Heart left ventricle (tissue), 16 donors: ENCODE measurements around the gene BCL2L12. TPM values are rescaled to one million over a fixed set of nuclear protein-coding genes. Genes with fewer than 3 reads are reported as not detected.

Source experiments
- ATAC-seq, 4 donors: fragments of 200-7000 bp; cut with Tn5 transposase; one replicate each; pipeline ENCODE4 v1.9.1; 2020 to 2022; ENCODE audit warnings: moderate library complexity in 4 of 4, mild to moderate bottlenecking in 3 of 4, moderate number of reproducible peaks in 1 of 4
- DNase-seq, 5 donors: peaks; one replicate each; pipeline ENCODE4 v3.0.0-alpha.2; 2020
- H3K27ac ChIP-seq, 12 donors: fragments of 200-600 bp; sonication (generic) in 4 of 12; one replicate each; pipeline versions ENCODE4 v1.5.0 to v1.8.0; 2016 to 2022; ENCODE audit warnings: mild to moderate bottlenecking in 2 of 12
- H3K27me3 ChIP-seq, 9 donors: fragments of 200-600 bp; sonication (generic) in 2 of 9; one replicate each; pipeline versions ENCODE4 v1.5.1 to v1.8.0; 2016 to 2022; ENCODE audit warnings: mild to moderate bottlenecking in 3 of 9
- H3K36me3 ChIP-seq, 9 donors: fragments of 200-600 bp; sonication (generic) in 2 of 9; one replicate each; pipeline versions ENCODE4 v1.5.0 to v1.8.0; 2018 to 2022; ENCODE audit warnings: mild to moderate bottlenecking in 2 of 9
- H3K4me1 ChIP-seq, 12 donors: fragments of 200-600 bp; sonication (generic) in 4 of 12; one replicate each; pipeline versions ENCODE4 v1.5.0 to v1.8.0; 2016 to 2022; ENCODE audit warnings: mild to moderate bottlenecking in 3 of 12
- H3K4me3 ChIP-seq, 12 donors: fragments of 200-600 bp; sonication (generic) in 4 of 12; one replicate each; pipeline versions ENCODE4 v1.5.0 to v1.8.0; 2017 to 2022; ENCODE audit warnings: mild to moderate bottlenecking in 9 of 12, moderate library complexity in 4 of 12
- H3K9me3 ChIP-seq, 12 donors: fragments of 200-600 bp; sonication (generic) in 4 of 12; one replicate each; pipeline versions ENCODE4 v1.5.0 to v1.8.0; 2016 to 2022; ENCODE audit warnings: mild to moderate bottlenecking in 1 of 12
- CTCF ChIP-seq, 12 donors: fragments of 200-600 bp; sonication (generic) in 4 of 12; IDR thresholded peaks; one replicate each; pipeline versions ENCODE4 v1.5.0 to v1.8.0; 2018 to 2022; ENCODE audit warnings: antibody characterized with exemption in 12 of 12, mild to moderate bottlenecking in 5 of 12
- POLR2A ChIP-seq, 2 donors: fragments of 450-650 bp; IDR thresholded peaks; one replicate each; pipeline ENCODE4 v1.6.1; 2017; ENCODE audit warnings: antibody characterized with exemption in 2 of 2, mild to moderate bottlenecking in 2 of 2, moderate library complexity in 2 of 2
- WGBS, 4 donors: extraction: QIAGEN DNeasy Blood & Tissue Kit in 2 of 4; methylation state at CpG; one replicate each; pipeline versions ENCODE4 v1.1.5 to v1.1.7; 2013 to 2018; 5-methylcytosine and 5-hydroxymethylcytosine counted together
- intact Hi-C, 10 donors: fragments of 100-400 bp; cut with DNase I; formaldehyde crosslinking; loops; one replicate each; pipeline versions ENCODE4 v1.11.1 to v1.14.2; 2022
- polyA plus RNA-seq, 2 donors: library from polyadenylated mRNA; stranded (reverse); fragments of 200-250 nt; gene quantifications; one replicate each; pipeline ENCODE4 v1.2.3, GENCODE V29; 2013
- total RNA-seq, 9 donors: library from RNA; depleted of rRNA in 2 of 9; stranded (reverse); fragments of >200 nt in 2 of 9; fragmentation: NEBNext Ultra II Directional in 3 of 9; extraction: Animal tissue kit (Norgen Biotek cat#: 25700) in 3 of 9; gene quantifications; one replicate each; pipeline versions ENCODE4 v1.1.0 to v1.2.4, GENCODE V29; 2016 to 2023
- donor health status: ischemic (EF 13 %, LVEDD 7.1; RV severe dilation, severe dysfunction).
- donor health status: healthy with polysubstance abuse.
- donor health status: DM: no; HTN: yes; CAD: no.
- donor health status: DM: no; HTN: no; CAD: no.
- donor health status: ischemic (EF 25% LVEDD 6.9; RV normal size, moderate dysfunction).
- donor health status: ischemic (EF 25% LVEDD 5.7; RV mildly dilated, moderate dysfunction).
- donor health status: healthy.
- donor health status: DM: yes; HTN: yes; CAD: no.
- donor health status: ischemic (EF 35%, LVEDD 5.7; RV mildly dilated, moderate dysfunction).
- donor health status: nonischemic (EF 11% LVEDD 7.7; RV severe dilation, severe dysfunction).
- donor health status: DM: yes; HTN: yes; CAD: no.
- donor health status: PGD.
- donor health status: ischemic (EF 29% LVEDD 5.4; RV normal size, mild dysfunction).
- donor health status: nonischemic (EF 23%, LVEDD 6.1; RV moderate dilation, normal function).

The BCL2L12 gene
- total and polyA plus RNA-seq, 11 donors: 5.9 to 18.6 (median 10.5) TPM

DNA sequence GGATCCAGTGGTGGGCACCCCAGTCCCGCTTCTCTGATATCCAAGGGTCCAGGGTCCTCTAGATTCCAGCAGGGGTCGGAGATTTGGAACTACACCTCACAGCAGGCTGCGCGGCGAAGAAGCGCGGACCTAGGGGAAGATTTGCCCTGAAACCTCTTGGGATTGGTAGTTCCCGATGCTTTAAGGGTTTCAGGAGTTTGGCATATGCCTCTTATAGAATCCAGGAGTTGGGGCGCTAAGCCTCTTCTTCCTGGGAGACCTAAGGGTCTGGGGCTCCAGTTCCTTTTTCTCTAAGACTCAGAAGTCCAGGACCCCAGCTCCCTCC lies 349 bp downstream of the BCL2L12 start:
- intact Hi-C loops: loop anchor here in 1 of 10 donors (5.0 kb wide), 1 partner anchor 169 kb away; the partner anchor contains the start of gene RPS11
- TF ChIP-seq POLR2A (IDR thresholded peaks at IDR 0.05): no peak
- TF ChIP-seq CTCF (IDR thresholded peaks at IDR 0.05): peak in 1 of 12 donors; percentile 15
- Histone ChIP-seq H3K9me3 (no peaks in the 10 kb centered on the region), H3K27me3 (no peaks in the 10 kb centered on the region), H3K4me3 (peak overlapping the region; percentile 61 to 93 (median 76)), H3K4me1 (peaks cover 0 to 33% (median 17%) of the 10 kb centered on the region in 12 donors), H3K27ac (peak overlapping the region in 11 of 12 donors; percentile 46 to 95 (median 87)), H3K36me3 (peaks cover 0 to 32% (median 19%) of the 10 kb centered on the region in 9 donors)
- no peak for DNase-seq
- no peak for ATAC-seq
- WGBS, 4 donors: 0 to 1% (median 0%) methylated on average over 9 of the region's 9 CpGs

GRCh38 chr19:49667473-49667872 lies 1.7 kb downstream of the BCL2L12 start:
- ATAC-seq (no peak), DNase-seq (no peak)
- WGBS, 4 donors: 88 to 92% (median 90%) methylated on average over 2 of the region's 2 CpGs
- Histone ChIP-seq H3K27ac (no peak overlapping the region), H3K9me3 (no peaks in the 10 kb centered on the region), H3K4me1 (peaks cover 0 to 38% (median 22%) of the 10 kb centered on the region in 12 donors), H3K36me3 (peaks cover 0 to 18% (median 6%) of the 10 kb centered on the region in 9 donors), H3K27me3 (no peaks in the 10 kb centered on the region), H3K4me3 (no peak overlapping the region)
- TF ChIP-seq CTCF (IDR thresholded peaks at IDR 0.05): no peak
- no peak for TF ChIP-seq POLR2A (IDR thresholded peaks at IDR 0.05)
- intact Hi-C loops: loop anchor here in 1 of 10 donors (5.0 kb wide), 1 partner anchor 170 kb away; the partner anchor contains the start of gene RPS11

- H3K9me3 ChIP-seq: no peaks in the 10 kb centered on the region
- H3K27ac ChIP-seq: no peak overlapping the region
- peaks cover 0 to 9% (median 0%) of the 10 kb centered on the region in 9 donors for H3K36me3 ChIP-seq
- TF ChIP-seq POLR2A (IDR thresholded peaks at IDR 0.05) (no peak), CTCF (IDR thresholded peaks at IDR 0.05) (no peak)
- no peaks in the 10 kb centered on the region for H3K27me3 ChIP-seq
- intact Hi-C loops: loop anchor here in 1 of 10 donors (5.0 kb wide), 1 partner anchor 172 kb away; the partner anchor contains the start of gene RPS11
- DNase-seq (no peak), ATAC-seq (no peak)
- peaks cover 0 to 24% (median 14%) of the 10 kb centered on the region in 12 donors for H3K4me1 ChIP-seq
- WGBS, 4 donors: 93 to 96% (median 94%) methylated on average over 3 of the region's 3 CpGs
- H3K4me3 ChIP-seq: no peak overlapping the region
Observed at GRCh38 chr19:49669516-49669915, 3.8 kb downstream of the BCL2L12 start.

- WGBS, 4 donors: 20 to 25% (median 24%) methylated on average over 28 of the region's 28 CpGs
- ATAC-seq (peak in 1 of 4 donors; percentile 2), DNase-seq (peak; percentile 72 to 91 (median 84))
- Histone ChIP-seq H3K4me1 (peaks cover 0 to 15% (median 9%) of the 10 kb centered on the region in 12 donors), H3K27me3 (no peaks in the 10 kb centered on the region), H3K36me3 (peaks cover 0 to 9% (median 0%) of the 10 kb centered on the region in 9 donors), H3K9me3 (no peaks in the 10 kb centered on the region), H3K4me3 (peak overlapping the region in 5 of 12 donors; percentile 13 to 37 (median 26)), H3K27ac (peak overlapping the region in 11 of 12 donors; percentile 32 to 68 (median 49))
- intact Hi-C loops: loop anchor here in 8 of 10 donors (5.0 to 10.0 kb wide), 8 partner anchors 78 to 192 kb away; partner anchors contain the start of genes PRR12 (in 2 of the 8), NOSIP (in 1 of the 8), PNKP (in 1 of the 8) and PRRG2 (in 1 of the 8)
- TF ChIP-seq POLR2A (IDR thresholded peaks at IDR 0.05) (no peak), CTCF (IDR thresholded peaks at IDR 0.05) (peak; percentile 80 to 95 (median 88))
Observed at GRCh38 chr19:49672131-49672919, 6.6 kb downstream of the BCL2L12 start.
